A549 (cell line): ENCODE data around the gene AXL. TPM values are rescaled to one million over a fixed set of nuclear protein-coding genes. Genes with fewer than 3 reads are reported as not detected.

Experiments
- ATAC-seq, 2 experiments: fragments of 200-7000 bp in 1 of 2; fragments of >200 bp in 1 of 2; cut with Nextera tagmentation in 1 of 2; cut with Tn5 transposase in 1 of 2; 3 replicates each; pipeline versions ENCODE4 v1.8.0 to v1.9.1; 2018 to 2020; ENCODE audit warnings: mild to moderate bottlenecking in 1 of 2, moderate library complexity in 1 of 2
- CTCF ChIA-PET: fragments of 300-600 bp; sonication (Branson Sonifier 250); formaldehyde crosslinking; extraction: SDS; loops from one replicate; lab custom pipeline; 2021; ENCODE audit warnings: antibody characterized with exemption, inconsistent platforms; lab: Yijun Ruan, JAX
- POLR2A ChIA-PET: fragments of 350-600 bp; formaldehyde crosslinking; extraction: SDS; loops from one replicate; lab custom pipeline; 2021; ENCODE audit warnings: antibody characterized with exemption, inconsistent platforms; lab: Yijun Ruan, JAX
- DNase-seq, 2 experiments: peaks; one replicate each; pipeline versions ENCODE4 v3.0.0 to v3.0.0-alpha.2; 2011 to 2016; ENCODE audit warnings: low read depth in 1 of 2, low spot score in 1 of 2
- FAIRE-seq: peaks from 2 replicates; lab custom pipeline; 2011; peaks lifted over from hg19 to GRCh38; lab: Jason Lieb, UNC
- H3K27ac ChIP-seq, 2 experiments: fragments of >200 bp; sonication (Bioruptor Twin); formaldehyde crosslinking; 3 replicates each; pipeline ENCODE4 v1.5.1; 2016 to 2017
- H3K4me1 ChIP-seq: fragments of >200 bp; sonication (Bioruptor Twin); formaldehyde crosslinking; 3 replicates; pipeline ENCODE4 v1.6.1; 2016
- H3K4me2 ChIP-seq: fragments of >200 bp; sonication (Bioruptor Twin); formaldehyde crosslinking; 3 replicates; pipeline ENCODE4 v1.6.1; 2016
- H3K4me3 ChIP-seq: fragments of >200 bp; sonication (Bioruptor Twin); formaldehyde crosslinking; 3 replicates; pipeline ENCODE4 v1.5.1; 2016
- H3K9me3 ChIP-seq: fragments of >200 bp; sonication (Bioruptor Twin); formaldehyde crosslinking; 3 replicates; pipeline ENCODE4 v1.6.1; 2016
- CEBPB ChIP-seq, 2 experiments: fragments of >200 bp in 1 of 2; sonication (Bioruptor Twin) in 1 of 2; formaldehyde crosslinking in 1 of 2; IDR thresholded peaks; 2 replicates each; pipeline ENCODE4 v1.6.1; 2012 to 2016
- CHD4 ChIP-seq: fragments of 200-600 bp; sonication (generic); IDR thresholded peaks from 2 replicates; pipeline ENCODE4 v1.6.1; 2016; ENCODE audit warnings: antibody characterized with exemption, mild to moderate bottlenecking, borderline replicate concordance
- E2F6 ChIP-seq: IDR thresholded peaks from 2 replicates; pipeline ENCODE4 v1.6.1; 2012; ENCODE audit warnings: low read depth, borderline replicate concordance
- EHF ChIP-seq: fragments of 250-450 bp; sonication (Bioruptor Pico); IDR thresholded peaks from 2 replicates; pipeline ENCODE4 v1.5.0; 2020; ENCODE audit warnings: mild to moderate bottlenecking
- EP300 ChIP-seq, 2 experiments: fragments of >200 bp; sonication (Bioruptor Twin); formaldehyde crosslinking; IDR thresholded peaks; 2 replicates in 1 of 2; 3 replicates in 1 of 2; pipeline ENCODE4 v1.6.1; 2016 to 2017
- ESRRA ChIP-seq: fragments of 150-350 bp; IDR thresholded peaks from 2 replicates; pipeline ENCODE4 v1.6.1; 2014; ENCODE audit warnings: mild to moderate bottlenecking, low read length, borderline replicate concordance
- GATA3 ChIP-seq: IDR thresholded peaks from 2 replicates; pipeline ENCODE4 v1.6.1; 2012; ENCODE audit warnings: borderline replicate concordance
- HES2 ChIP-seq: fragments of >200 bp; sonication (Bioruptor Twin); formaldehyde crosslinking; IDR thresholded peaks from 2 replicates; pipeline ENCODE4 v1.6.1; 2016
- HOXA7 ChIP-seq: fragments of 250-450 bp; sonication (Bioruptor Pico); IDR thresholded peaks from 2 replicates; pipeline ENCODE4 v1.5.0; 2020; ENCODE audit warnings: mild to moderate bottlenecking, moderate library complexity
- HOXB13 ChIP-seq: fragments of 250-450 bp; sonication (Bioruptor Pico); IDR thresholded peaks from 2 replicates; pipeline ENCODE4 v1.5.0; 2020; ENCODE audit warnings: low read depth, mild to moderate bottlenecking, moderate library complexity
- JUN ChIP-seq, 2 experiments: fragments of >200 bp; sonication (Bioruptor Twin); formaldehyde crosslinking; IDR thresholded peaks; 2 replicates in 1 of 2; 3 replicates in 1 of 2; pipeline ENCODE4 v1.6.1; 2016 to 2017
- NFE2L2 ChIP-seq: fragments of 150-350 bp; conservative IDR thresholded peaks from 2 replicates; pipeline ENCODE4 v1.6.1; 2014; ENCODE audit warnings: low read length
- PHF8 ChIP-seq: fragments of 200-600 bp; sonication (generic); IDR thresholded peaks from 2 replicates; pipeline ENCODE4 v1.6.1; 2016; ENCODE audit warnings: low read depth, mild to moderate bottlenecking, antibody characterized with exemption, moderate library complexity, borderline replicate concordance
- RNF2 ChIP-seq: fragments of 200-600 bp; sonication (generic); IDR thresholded peaks from 2 replicates; pipeline ENCODE4 v1.6.1; 2016; ENCODE audit warnings: low read depth, mild to moderate bottlenecking, antibody characterized with exemption, moderate library complexity, borderline replicate concordance
- WGBS: methylation state at CpG from one replicate; pipeline ENCODE4 v1.1.6; 2017; ENCODE audit errors: missing lambda C conversion rate; 5-methylcytosine and 5-hydroxymethylcytosine counted together
- polyA plus RNA-seq, 4 experiments: library from polyadenylated mRNA; depleted of rRNA in 3 of 4; stranded (reverse); fragments of >200 nt; fragmentation: RNase III in 1 of 4; extraction: RNeasy Plus Mini Kit Qiagen cat#74134 plus additional on column Dnase treatment in 1 of 4; gene quantifications; 2 replicates in 3 of 4; 3 replicates in 1 of 4; pipeline ENCODE4 v1.2.3, GENCODE V29; 2011 to 2017
- TF ChIP-seq, protein P1 (sequence below): fragments of >200 bp; sonication (Bioruptor Twin); formaldehyde crosslinking; IDR thresholded peaks from 3 replicates; pipeline ENCODE4 v1.6.1; 2016
- TF ChIP-seq, protein P2 (sequence below): fragments of 250-450 bp; sonication (Bioruptor Pico); IDR thresholded peaks from 2 replicates; pipeline ENCODE4 v1.5.0; 2020; ENCODE audit warnings: low read depth, mild to moderate bottlenecking, moderate library complexity

AXL gene
- polyA plus RNA-seq, 2 of the 4 experiments (the other 2 are of a cell fraction) = 45.4 to 60.1 TPM

DNA sequence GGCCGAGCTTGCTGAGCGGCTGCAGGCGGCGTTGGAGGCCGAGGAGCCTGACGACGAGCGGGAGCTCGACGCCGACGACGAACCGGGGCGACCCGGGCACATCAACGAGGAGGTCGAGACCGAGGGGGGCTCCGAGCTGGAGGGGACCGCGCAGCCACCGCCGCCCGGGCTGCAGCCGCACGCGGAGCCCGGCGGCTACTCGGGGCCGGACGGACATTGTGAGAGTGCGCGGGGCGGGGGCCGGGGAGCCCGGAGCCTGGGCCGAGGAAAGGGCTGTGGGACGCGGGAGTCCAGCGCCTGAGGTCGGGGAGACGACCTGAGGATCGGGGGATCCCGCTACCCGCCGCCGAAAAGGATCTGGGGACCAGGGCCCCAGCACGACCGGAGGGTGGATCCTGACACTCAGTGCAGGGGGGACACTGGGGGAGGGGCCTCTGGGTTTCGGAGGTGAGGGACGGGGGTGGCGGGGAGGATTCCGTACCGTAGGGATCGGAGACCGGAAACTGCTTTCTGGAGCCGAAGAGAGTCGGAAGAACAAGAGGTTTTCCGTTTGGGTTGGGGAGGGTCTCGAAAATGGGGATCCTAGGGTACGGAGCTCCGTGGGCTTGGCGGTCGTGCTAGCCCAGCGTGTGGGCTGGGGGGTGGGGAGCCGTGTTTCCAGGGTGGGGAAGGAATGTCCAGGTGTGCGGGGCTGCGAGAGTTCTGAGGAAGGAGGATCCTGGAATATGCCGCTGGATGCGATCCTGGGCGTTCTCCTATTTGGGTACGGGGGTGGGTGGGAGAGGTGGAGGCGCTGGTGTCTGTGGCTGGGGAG lies 45.8 kb downstream of the AXL start:
- ChIA-PET POLR2A (interaction anchor here (0.5 to 4.5 kb wide), 28 partner anchors 8 to 595 kb away, joined by 3 to 121 read pairs (median 6); partner anchors contain the start of genes ACTMAP, AXL, B9D2 and CCDC97), CTCF (interaction anchor here (0.5 to 27.6 kb wide), 26 partner anchors 10 to 572 kb away, joined by 3 to 1023 read pairs (median 4); partner anchors contain the start of genes AXL, CYP2S1 and EGLN2)
- TF ChIP-seq, protein P1, sequence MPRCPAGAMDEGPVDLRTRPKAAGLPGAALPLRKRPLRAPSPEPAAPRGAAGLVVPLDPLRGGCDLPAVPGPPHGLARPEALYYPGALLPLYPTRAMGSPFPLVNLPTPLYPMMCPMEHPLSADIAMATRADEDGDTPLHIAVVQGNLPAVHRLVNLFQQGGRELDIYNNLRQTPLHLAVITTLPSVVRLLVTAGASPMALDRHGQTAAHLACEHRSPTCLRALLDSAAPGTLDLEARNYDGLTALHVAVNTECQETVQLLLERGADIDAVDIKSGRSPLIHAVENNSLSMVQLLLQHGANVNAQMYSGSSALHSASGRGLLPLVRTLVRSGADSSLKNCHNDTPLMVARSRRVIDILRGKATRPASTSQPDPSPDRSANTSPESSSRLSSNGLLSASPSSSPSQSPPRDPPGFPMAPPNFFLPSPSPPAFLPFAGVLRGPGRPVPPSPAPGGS = 0 out of 3 replicates have a peak, but pooled peaks have one; percentile 4
- TF ChIP-seq EHF (CRISPR knock-in tag) = no peak
- TF ChIP-seq JUN (IDR thresholded peaks at IDR 0.05) = peak in 1 of 2 experiments; percentile 52; a peak in 2 of 5 replicates
- TF ChIP-seq PHF8 = peak; percentile 99
- under 1% methylated on average over 62 of the region's 75 CpGs for WGBS
- peaks cover 26% of the 10 kb centered on the region for H3K4me1 ChIP-seq
- peak overlapping the region; percentile 95 for H3K4me2 ChIP-seq
- FAIRE-seq (no peak), DNase-seq (peak; percentile 56 to 82), ATAC-seq (peak; percentile 6 to 9; a peak in 5 of 6 replicates)
- H3K4me3 ChIP-seq = peak overlapping the region; percentile 88
- peak overlapping the region; percentile 96 to 99 for H3K27ac ChIP-seq
- no peaks in the 10 kb centered on the region for H3K9me3 ChIP-seq

GRCh38 chr19:41265395-41266153 lies 46.6 kb downstream of the AXL start:
- FAIRE-seq (no peak), DNase-seq (peak; percentile 37 to 74), ATAC-seq (no peak)
- Histone ChIP-seq H3K4me2 (peak overlapping the region; percentile 95), H3K4me3 (peak overlapping the region; percentile 88), H3K4me1 (peaks cover 26% of the 10 kb centered on the region), H3K27ac (peak overlapping the region; percentile 96 to 99), H3K9me3 (no peaks in the 10 kb centered on the region)
- ChIA-PET POLR2A (interaction anchor here (0.6 to 4.5 kb wide), 7 partner anchors 10 to 174 kb away, joined by 3 to 121 read pairs (median 10); partner anchors contain the start of genes AXL and DMAC2), CTCF (interaction anchor here (0.7 to 27.6 kb wide), 10 partner anchors 9 to 467 kb away, joined by 3 to 1023 read pairs (median 67); partner anchors contain the start of genes AXL, CYP2S1 and EGLN2)
- TF ChIP-seq NFE2L2 = no peak
- no peak for TF ChIP-seq GATA3
- TF ChIP-seq E2F6 = no peak
- 15% methylated on average over 17 of the region's 17 CpGs for WGBS

DNA sequence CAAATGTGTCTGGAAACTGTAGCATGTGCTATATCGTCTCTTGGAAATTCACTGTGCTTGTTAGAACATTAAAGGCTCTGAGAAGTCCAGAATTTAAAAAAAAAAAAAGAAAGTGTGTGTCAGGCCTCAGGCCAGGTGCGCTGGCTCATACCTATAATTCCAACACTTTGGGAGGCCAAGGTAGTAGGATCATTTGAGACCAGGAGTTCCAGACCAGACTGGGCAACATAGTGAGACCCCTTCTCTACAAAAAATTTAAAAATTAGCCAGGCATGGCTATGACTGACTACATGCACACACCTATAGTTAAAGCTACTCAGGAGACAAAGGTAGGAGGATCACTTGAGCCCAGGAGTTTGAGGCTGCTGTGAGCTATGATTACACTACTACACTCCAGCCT lies 50.0 kb downstream of the AXL start:
- ATAC-seq (no peak), DNase-seq (no peak), FAIRE-seq (peak; percentile 56)
- Histone ChIP-seq H3K9me3 (no peaks in the 10 kb centered on the region), H3K4me3 (no peak overlapping the region), H3K4me2 (no peak overlapping the region), H3K27ac (no peak overlapping the region), H3K4me1 (peaks cover 20% of the 10 kb centered on the region)
- CTCF ChIA-PET = interaction anchor here (0.7 to 4.1 kb wide), 5 partner anchors 11 to 181 kb away, joined by 3 to 29 read pairs (median 8); no protein-coding TSS in a partner anchor
- TF ChIP-seq HES2 = no peak
- TF ChIP-seq EP300 (IDR thresholded peaks at IDR 0.05) = no peak
- no peak for TF ChIP-seq CEBPB (IDR thresholded peaks at IDR 0.05)
- TF ChIP-seq HOXA7 (CRISPR knock-in tag) = no peak
- TF ChIP-seq CHD4 = no peak
- TF ChIP-seq RNF2 = no peak
- TF ChIP-seq, protein P2, sequence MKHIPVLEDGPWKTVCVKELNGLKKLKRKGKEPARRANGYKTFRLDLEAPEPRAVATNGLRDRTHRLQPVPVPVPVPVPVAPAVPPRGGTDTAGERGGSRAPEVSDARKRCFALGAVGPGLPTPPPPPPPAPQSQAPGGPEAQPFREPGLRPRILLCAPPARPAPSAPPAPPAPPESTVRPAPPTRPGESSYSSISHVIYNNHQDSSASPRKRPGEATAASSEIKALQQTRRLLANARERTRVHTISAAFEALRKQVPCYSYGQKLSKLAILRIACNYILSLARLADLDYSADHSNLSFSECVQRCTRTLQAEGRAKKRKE (CRISPR knock-in tag) = no peak
- TF ChIP-seq ESRRA = no peak
- TF ChIP-seq HOXB13 (CRISPR knock-in tag) = no peak
- 94% methylated on average over 2 of the region's 2 CpGs for WGBS
- POLR2A ChIA-PET = interaction anchor here (0.7 kb wide), 1 partner anchor 181 kb away, joined by 5 read pairs; no protein-coding TSS in a partner anchor
